Stimulated activated naive CD4-positive, alpha-beta T cell (primary cell): ENCODE measurements around the gene DBN1.

Experiments used
- DNase-seq, 6 experiments: peaks; one replicate each; lab custom pipeline; 2025; lab: John Stamatoyannopoulos, UW

DBN1 gene

DNA sequence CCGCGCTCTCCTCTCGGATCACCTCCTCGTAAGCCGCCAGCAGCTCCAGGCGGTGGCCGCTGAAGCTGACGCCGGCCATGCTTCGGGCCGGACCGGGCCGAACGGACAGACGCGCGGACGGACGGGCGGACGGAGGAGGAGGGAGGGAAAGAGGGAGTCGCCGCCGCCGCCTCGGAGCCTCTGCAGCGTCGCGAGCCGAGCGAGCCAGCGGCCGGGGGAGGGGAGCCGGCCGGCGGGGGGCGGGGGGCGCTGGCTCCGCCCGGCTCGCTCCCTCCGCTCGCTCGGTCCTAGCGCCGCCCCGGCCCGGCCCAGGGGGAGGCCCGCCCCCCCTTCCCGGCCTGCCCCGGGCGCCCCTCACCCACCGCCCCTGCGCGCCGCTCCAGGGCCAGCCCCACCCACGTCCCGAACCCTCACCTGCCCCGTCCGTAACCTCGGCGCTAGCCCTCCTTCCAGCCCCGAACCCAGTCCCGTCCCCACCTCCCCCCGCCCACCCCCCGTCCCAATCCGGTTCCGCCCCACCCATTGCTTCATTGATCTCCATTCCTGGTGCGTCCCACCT is at the start of gene DBN1:
Gene DBN1, minus strand, starts transcription at position 192 of the 559 bp plus-strand sequence. Its CDS starts 113 bp downstream, at position 79.
- DNase-seq, result peak in 1 of 6 experiments; percentile 19

GRCh38 chr5:177520916-177521513 is 47.6 kb upstream of the DBN1 start:
- no peak for DNase-seq

- DNase-seq, result no peak
These were observed 46.8 kb upstream of the DBN1 start for GRCh38 chr5:177520271-177520670.

DNA sequence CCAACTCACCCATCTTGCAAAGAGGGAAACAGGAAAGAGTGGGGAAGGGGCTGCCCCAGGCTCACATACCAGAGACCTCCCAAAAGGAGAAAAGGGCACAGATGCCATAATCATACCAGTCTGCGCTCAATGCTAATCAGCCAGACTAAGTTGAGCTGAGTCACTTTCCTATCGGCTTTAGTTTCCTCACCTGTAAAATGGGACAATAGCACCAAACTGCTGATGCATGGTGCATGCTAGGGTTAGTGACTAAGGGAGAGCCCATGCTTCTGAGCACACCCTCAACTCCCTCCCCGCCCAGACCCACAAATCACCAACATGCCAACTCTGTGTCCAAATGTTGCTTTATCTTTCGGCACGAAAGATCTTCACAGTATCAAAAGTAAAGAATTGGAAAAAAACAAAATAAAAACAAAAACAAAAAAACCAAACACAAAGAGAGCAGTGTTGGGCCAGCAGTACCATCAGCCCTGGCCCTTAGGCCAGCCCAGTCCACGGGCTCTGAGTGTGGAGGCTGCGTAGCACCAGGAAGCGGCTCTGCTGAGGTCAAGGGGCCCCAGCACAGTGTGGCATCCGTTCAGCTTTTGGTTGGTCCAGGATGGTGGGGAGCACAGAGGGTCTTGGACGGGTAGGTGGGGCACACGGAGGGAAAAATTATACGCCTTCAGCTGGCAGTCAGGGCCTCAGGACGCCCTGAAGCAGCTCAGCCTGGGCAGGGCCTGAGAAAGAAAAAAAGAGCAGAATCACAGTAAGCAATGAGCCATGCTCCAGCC is 46.2 kb upstream of the DBN1 start:
- no peak for DNase-seq

GRCh38 chr5:177516601-177517568 is 43.5 kb upstream of the DBN1 start, which contains the start of gene DDX41:
DDX41 (minus strand) TSS chr5:177516961; CDS start chr5:177516945, 16 bp downstream.
- peak; percentile 88 to 95 (median 94) for DNase-seq

DNA sequence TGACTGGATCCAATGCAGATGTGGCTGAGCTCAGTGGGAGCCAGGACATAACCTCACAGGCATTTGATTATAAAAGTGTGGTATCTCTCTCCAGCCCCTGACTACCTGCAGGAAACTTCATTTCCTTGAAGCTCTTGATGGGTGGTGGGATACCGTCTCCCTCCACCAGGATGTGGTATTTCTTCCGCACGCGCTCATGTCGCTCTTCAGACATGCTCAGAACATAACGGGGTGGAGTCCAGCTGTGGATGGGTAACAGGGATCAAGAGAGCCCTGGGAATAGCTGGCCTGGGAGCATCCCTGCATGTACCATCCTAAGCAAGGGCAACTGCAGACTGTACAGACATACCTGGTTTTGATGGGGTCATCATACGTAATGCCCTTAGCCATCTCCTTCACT is 42.1 kb upstream of the DBN1 start:
- no peak for DNase-seq

- DNase-seq, result no peak
These were observed 41.1 kb upstream of the DBN1 start for GRCh38 chr5:177514541-177514940.

GRCh38 chr5:177513500-177513899 is 40.1 kb upstream of the DBN1 start:
- no peak for DNase-seq

DNA sequence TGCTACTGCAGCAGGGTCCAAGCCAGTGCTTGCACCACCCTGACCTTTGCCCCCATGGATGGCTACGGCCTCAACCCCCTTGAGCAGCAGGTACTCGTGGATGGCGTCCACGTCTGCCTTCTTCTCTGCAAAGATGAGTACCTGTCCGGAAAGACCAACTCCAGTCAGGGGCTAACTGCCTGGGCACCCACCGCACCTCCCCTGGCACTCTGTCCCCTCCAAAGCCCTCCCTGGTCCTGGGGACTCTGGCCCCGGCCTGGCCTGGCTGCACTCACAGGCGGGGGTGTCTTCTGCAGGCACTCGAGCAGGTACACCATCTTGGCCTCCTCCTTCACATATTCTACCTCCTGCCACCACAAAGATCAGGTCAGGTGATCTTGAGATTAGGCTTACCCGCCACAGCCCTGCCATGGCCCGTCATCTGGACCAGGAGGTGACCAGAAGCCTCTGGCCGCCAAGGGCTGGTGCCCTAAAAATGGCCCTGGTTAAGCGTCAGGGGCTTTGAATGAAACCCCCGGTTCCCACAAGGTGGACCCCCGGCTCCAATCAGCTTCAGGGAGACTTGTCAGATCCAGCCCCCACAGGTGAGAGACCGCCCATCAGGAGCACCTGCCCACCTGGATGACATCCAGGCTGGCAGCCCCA is 39.4 kb upstream of the DBN1 start:
- no peak for DNase-seq

- DNase-seq, result no peak
These were observed 38.6 kb upstream of the DBN1 start for GRCh38 chr5:177511796-177512675.

- DNase-seq, result no peak
These were observed 37.7 kb upstream of the DBN1 start for GRCh38 chr5:177511181-177511580.

DNA sequence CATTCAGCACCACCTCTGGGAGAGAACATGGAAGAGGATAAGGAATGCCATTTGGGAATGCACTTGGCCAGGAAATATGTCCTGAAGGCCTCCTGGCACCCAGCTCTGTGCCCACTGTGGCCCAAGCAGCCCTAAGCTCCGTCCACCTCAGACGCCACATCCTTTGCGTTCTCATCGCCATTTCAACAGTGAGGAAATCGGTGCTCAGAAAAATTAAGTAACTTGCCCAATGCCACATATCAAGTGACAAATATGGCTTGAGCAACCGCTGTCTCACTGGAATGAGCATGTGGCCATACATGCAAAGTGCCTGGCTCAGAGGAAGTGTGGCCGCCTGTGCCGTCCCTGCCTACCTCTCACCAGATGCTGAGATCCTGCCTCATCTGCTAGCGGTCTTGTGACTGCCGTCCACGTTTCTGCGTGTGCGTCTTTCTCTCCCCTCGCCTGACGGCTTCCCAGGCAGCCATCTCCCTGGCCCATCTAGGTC is 37.2 kb upstream of the DBN1 start:
- no peak for DNase-seq

DNA sequence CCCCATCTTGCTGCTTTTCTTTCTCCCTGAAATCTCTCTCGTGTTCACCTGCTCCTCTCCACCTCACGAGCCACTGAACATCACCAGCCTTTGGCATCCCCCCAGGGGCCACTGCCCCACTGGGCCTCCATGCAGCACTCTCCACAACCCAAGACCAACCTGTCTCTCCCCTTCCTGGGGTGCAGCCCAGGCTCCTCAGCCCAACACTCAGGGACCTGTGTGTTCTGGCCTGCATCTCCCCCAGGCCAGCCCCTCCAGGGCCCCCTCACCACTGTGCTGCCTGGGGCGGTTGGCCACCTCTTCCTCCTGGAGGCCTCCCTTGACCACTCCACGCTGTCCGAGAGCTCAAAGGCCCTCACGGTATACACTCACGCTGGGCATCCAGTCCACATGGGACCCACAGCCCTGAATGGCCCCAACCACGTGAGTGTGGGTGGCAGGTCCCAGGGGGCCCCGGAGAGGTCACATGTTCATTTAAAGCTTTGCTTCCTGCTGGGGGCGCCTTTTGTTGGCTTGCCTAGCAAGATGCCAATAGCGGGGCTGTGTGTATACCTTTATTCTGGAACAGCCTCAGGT is 36.6 kb upstream of the DBN1 start:
- DNase-seq, result no peak

DNA sequence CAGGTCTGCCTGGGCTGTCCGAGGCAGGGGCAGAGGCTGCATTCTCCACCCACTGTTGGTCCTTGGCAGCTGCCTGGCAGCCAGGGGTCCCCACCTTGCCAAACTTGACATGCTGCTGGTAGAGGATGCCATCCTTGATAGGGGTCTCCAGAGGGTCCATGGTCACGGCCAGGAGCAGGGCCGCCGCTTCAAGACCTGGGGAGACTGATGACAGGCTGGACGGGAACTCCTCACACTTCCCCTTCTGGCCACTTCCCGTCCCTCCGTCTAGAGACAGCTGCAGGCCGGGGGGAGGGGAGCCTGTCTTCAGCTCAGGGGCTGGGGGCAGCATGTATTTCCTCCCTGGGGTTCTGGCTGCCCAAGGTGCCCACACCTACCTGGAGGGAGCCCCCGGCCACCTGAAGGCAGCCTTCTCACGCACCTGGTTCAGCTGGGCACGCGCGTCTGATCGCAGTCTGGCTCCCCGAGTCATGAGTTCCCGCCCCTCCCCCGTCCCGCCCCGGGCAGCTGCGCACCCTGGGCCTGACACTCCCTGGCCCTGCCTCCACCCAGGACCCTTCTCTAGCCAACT is 36.0 kb upstream of the DBN1 start, which contains the start of gene DOK3:
Gene DOK3, minus strand, starts transcription at position 446 of the 571 bp plus-strand sequence. Its CDS starts 286 bp downstream, at position 160.
- no peak for DNase-seq

DNA sequence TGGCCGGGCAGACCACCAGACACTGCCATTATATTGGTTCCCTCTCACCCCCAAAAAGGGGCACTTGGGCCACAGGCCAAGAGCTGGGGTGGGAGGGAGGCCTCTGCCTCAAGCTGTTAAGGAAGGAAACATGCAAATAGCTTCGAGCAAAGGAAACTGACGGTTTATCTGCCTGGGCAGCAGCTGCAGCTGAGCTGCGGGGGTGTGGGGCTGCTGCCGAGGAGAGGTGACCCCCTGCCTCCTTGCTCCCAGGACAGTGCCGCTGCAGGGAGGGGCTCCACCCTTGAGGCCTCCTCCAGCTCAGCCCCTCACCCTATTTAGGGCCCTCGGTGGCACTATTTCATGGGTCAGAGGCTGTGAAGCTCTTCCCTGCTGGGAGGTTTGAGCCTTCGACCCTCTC is 35.4 kb upstream of the DBN1 start:
- no peak for DNase-seq

GRCh38 chr5:177508221-177508611 is 34.8 kb upstream of the DBN1 start:
- DNase-seq, result no peak

DNA sequence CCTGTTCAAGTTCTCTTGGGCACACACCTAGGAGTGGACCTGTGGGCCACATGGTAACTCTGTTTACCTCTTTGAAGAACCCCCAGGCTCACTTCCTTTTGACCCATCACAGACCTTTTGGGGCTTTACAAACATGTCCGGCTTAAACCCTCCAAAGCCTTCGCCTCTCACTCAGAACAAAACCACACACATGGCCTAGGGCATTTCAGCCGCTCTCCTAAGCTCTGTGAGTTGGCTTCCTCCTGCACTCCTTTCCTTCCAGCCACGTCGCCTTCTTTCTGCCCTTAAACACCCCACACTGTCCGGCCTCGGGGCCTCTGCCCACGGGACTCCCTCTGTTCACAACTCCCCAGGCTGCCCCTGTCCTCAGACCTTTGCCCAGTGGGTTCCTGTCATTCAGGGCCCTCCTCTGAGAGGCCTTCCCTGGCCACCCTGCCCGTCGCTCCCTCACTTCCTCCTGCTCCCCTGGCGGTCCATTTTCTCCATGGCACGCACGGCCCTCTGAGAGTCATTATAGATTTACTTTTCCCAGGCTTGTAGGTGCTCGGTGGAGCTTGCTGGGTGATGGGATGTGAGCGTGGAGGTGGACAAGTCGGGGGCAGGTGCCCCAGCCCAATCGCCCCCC is 34.3 kb upstream of the DBN1 start:
- DNase-seq, result no peak

- no peak for DNase-seq
These were observed 33.7 kb upstream of the DBN1 start for GRCh38 chr5:177507165-177507564.

DNA sequence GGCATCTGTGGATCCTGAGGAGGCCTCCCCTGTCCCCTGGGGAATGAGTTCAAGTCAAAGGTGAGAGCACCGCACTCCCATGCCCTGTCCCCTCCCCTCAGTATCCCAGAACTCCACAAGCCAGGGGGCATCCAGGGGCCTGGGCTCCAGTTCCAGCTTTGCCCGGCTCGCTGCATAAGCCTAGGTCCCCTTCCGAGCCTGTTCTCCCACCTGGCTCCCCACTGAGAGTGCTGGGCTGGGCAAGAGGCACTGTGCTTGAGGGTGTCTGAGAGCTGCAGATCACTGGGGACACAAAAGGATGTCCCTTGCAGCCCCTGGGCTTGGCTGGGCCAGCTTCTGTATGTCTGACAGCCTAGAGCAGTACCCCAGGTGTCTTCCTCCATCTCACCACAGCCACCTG is 31.6 kb upstream of the DBN1 start:
- DNase-seq, result no peak
